GM12878 (cell line): ENCODE measurements around the gene CFP. TPM values are rescaled to one million over a fixed set of nuclear protein-coding genes. Genes with fewer than 3 reads are reported as not detected.

Experiments used
- BHLHE40 ChIP-seq, 2 experiments: fragments of 450-650 bp in 1 of 2; IDR thresholded peaks; 2 replicates each; pipeline ENCODE4 v1.6.1; 2011 to 2017; ENCODE audit warnings: low read depth in 2 of 2, borderline replicate concordance in 1 of 2, improper control_type of control experiment in 1 of 2, low read length in 1 of 2, mild to moderate bottlenecking in 1 of 2
- CUX1 ChIP-seq: IDR thresholded peaks from 2 replicates; pipeline ENCODE4 v1.6.1; 2012; ENCODE audit warnings: improper control_type of control experiment, low read depth, low read length; ENCODE audit not compliant: insufficient replicate concordance
- IKZF1 ChIP-seq: fragments of 450-650 bp; conservative IDR thresholded peaks from 2 replicates; pipeline ENCODE4 v1.6.1; 2017; ENCODE audit warnings: antibody characterized with exemption, mild to moderate bottlenecking
- JUNB ChIP-seq: IDR thresholded peaks from 2 replicates; pipeline ENCODE4 v1.6.1; 2016; ENCODE audit warnings: antibody characterized with exemption, mild to moderate bottlenecking
- MTA3 ChIP-seq: IDR thresholded peaks from 2 replicates; pipeline ENCODE4 v1.6.1; 2012; ENCODE audit warnings: low read length, inconsistent platforms, borderline replicate concordance
- NFIC ChIP-seq: IDR thresholded peaks from 2 replicates; pipeline ENCODE4 v1.6.1; 2012; ENCODE audit warnings: low read depth, mild to moderate bottlenecking, inconsistent platforms, low read length, moderate library complexity
- POU2F2 ChIP-seq: IDR thresholded peaks from 3 replicates; pipeline ENCODE4 v1.6.1; 2011; ENCODE audit warnings: low read depth, mild to moderate bottlenecking, low read length, borderline replicate concordance
- RELA ChIP-seq: fragments of 450-650 bp; IDR thresholded peaks from 2 replicates; pipeline ENCODE4 v1.8.0; 2014; ENCODE audit warnings: borderline replicate concordance; ENCODE audit not compliant: partially characterized antibody
- polyA plus RNA-seq, 11 experiments: library from polyadenylated mRNA; depleted of rRNA in 4 of 11; unstranded in 6 of 11; stranded (reverse) in 5 of 11; fragments of >200 nt; fragmentation: Nextera tagmentation in 4 of 11; fragmentation: Illumina TruSeq in 1 of 11; extraction: Ambion mirVana in 4 of 11; extraction: Trizol in 1 of 11; gene quantifications; 1 replicate in 1 of 11; 2 replicates in 10 of 11; pipeline versions ENCODE4 v1.2.1 to v1.2.3, GENCODE V29; 2011 to 2016; ENCODE audit warnings: inconsistent platforms in 2 of 11, missing spikeins in 2 of 11, low read depth in 1 of 11
- total RNA-seq, 4 experiments: library from RNA; depleted of rRNA in 3 of 4; stranded (reverse); fragments of >200 nt in 3 of 4; fragmentation: Illumina TruSeq in 1 of 4; extraction: Trizol in 1 of 4; gene quantifications; 2 replicates each; pipeline versions ENCODE4 v1.2.1 to v1.2.3, GENCODE V29; 2013 to 2021
- TF ChIP-seq, protein P1 (sequence below): IDR thresholded peaks from 2 replicates; pipeline ENCODE4 v1.6.1; 2012; ENCODE audit warnings: low read depth, low read length, improper control_type of control experiment

The CFP gene
- total and polyA plus RNA-seq, 10 of the 15 experiments (the other 5 are each of a cell fraction or from before 2014, with no cell fraction given), result 0.72 to 10.1 (median 2.8) TPM

GRCh38 chrX:47578692-47579091, 51.0 kb downstream of the CFP start (continued):
- no peak for TF ChIP-seq CUX1
- no peak for TF ChIP-seq IKZF1
- TF ChIP-seq POU2F2, result no peak
- TF ChIP-seq MTA3, result no peak
- no peak for TF ChIP-seq JUNB
- TF ChIP-seq BHLHE40 (IDR thresholded peaks at IDR 0.05; ENCODE audit: borderline replicate concordance in 1 of 2, low read depth in 2 of 2, low read length in 1 of 2), result no peak
- TF ChIP-seq NFIC, result no peak
- TF ChIP-seq, protein P1, sequence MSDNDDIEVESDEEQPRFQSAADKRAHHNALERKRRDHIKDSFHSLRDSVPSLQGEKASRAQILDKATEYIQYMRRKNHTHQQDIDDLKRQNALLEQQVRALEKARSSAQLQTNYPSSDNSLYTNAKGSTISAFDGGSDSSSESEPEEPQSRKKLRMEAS, result no peak
- TF ChIP-seq RELA, result no peak
- TF ChIP-seq, all 136 proteins: peak for 0
